Endothelial cell of umbilical vein (primary cell): ENCODE results near the gene RIC1. TPM values are rescaled to one million over a fixed set of nuclear protein-coding genes. Genes with fewer than 3 reads are reported as not detected.

Source experiments
- BruUV-seq: library from RNA; stranded (reverse); fragments of 400-500 nt; replicated peaks from 2 replicates; lab custom pipeline; 2021; lab: Mats Ljungman, UMichigan
- CTCF ChIA-PET: fragments of 300-600, 350-600 bp; sonication (Branson Sonifier 250); formaldehyde crosslinking; loops from one replicate; lab custom pipeline; 2021; ENCODE audit warnings: antibody characterized with exemption, inconsistent platforms; lab: Charles Lee
- POLR2A ChIA-PET: fragments of 300-600, 350-600 bp; sonication (Branson Sonifier 250); formaldehyde crosslinking; loops from one replicate; lab custom pipeline; 2021; ENCODE audit warnings: antibody characterized with exemption, inconsistent platforms; lab: Charles Lee
- DNase-seq: peaks from one replicate; pipeline ENCODE4 v3.0.0-alpha.2; 2011; ENCODE audit warnings: low read depth, low spot score
- FAIRE-seq: peaks from 2 replicates; lab custom pipeline; 2011; peaks lifted over from hg19 to GRCh38; lab: Jason Lieb, UNC
- H2AFZ ChIP-seq: 2 replicates; pipeline ENCODE4 v1.6.0; 2012; ENCODE audit warnings: low read depth, low read length, control low read depth, inconsistent platforms
- H3K27ac ChIP-seq: 2 replicates; pipeline ENCODE4 v1.5.1; 2011; ENCODE audit warnings: low read depth, mild to moderate bottlenecking, control low read depth, low read length, moderate library complexity; ENCODE audit not compliant: insufficient read depth
- H3K27me3 ChIP-seq, 2 experiments: 2 replicates each; pipeline versions ENCODE4 v1.6.0 to v1.6.1; 2011; ENCODE audit warnings: low read length in 2 of 2, mixed read lengths in 1 of 2; ENCODE audit not compliant: control insufficient read depth in 2 of 2, insufficient read depth in 2 of 2
- H3K36me3 ChIP-seq, 2 experiments: 2 replicates in 1 of 2; 3 replicates in 1 of 2; pipeline ENCODE4 v1.5.1; 2011; ENCODE audit warnings: low read length in 2 of 2, mild to moderate bottlenecking in 1 of 2, moderate library complexity in 1 of 2; ENCODE audit not compliant: control insufficient read depth in 2 of 2, insufficient read depth in 2 of 2; ENCODE audit errors: extremely low read depth in 1 of 2
- H3K4me1 ChIP-seq: 3 replicates; pipeline ENCODE4 v1.5.1; 2011; ENCODE audit warnings: mild to moderate bottlenecking, low read length; ENCODE audit not compliant: control insufficient read depth, insufficient read depth; ENCODE audit errors: extremely low read depth
- H3K4me2 ChIP-seq: 2 replicates; pipeline ENCODE4 v1.6.1; 2011; ENCODE audit warnings: low read length, control low read depth, mixed read lengths; ENCODE audit not compliant: insufficient read depth
- H3K4me3 ChIP-seq, 3 experiments: fragments of 200-600 bp in 1 of 3; sonication (generic), shearing (Covaris generic) in 1 of 3; replicated peaks in 1 of 3; 2 replicates each; pipeline ENCODE4 v1.5.1; 2011 to 2016; ENCODE audit warnings: control low read depth in 3 of 3, low read length in 3 of 3, mild to moderate bottlenecking in 2 of 3, inconsistent platforms in 1 of 3, low read depth in 1 of 3, moderate library complexity in 1 of 3; ENCODE audit not compliant: insufficient read depth in 1 of 3
- H3K79me2 ChIP-seq: 2 replicates; pipeline ENCODE4 v1.6.0; 2012; ENCODE audit warnings: low read length, inconsistent platforms; ENCODE audit not compliant: control insufficient read depth, insufficient read depth
- H3K9ac ChIP-seq: replicated peaks from 2 replicates; pipeline ENCODE3; 2011; ENCODE audit warnings: low read length, control low read depth; ENCODE audit not compliant: insufficient read depth; ENCODE audit errors: extremely low read depth
- H3K9me1 ChIP-seq: replicated peaks from 3 replicates; pipeline ENCODE4 v1.6.0; 2011; ENCODE audit warnings: mild to moderate bottlenecking, low read length; ENCODE audit not compliant: control insufficient read depth, insufficient read depth; ENCODE audit errors: extremely low read depth
- H3K9me3 ChIP-seq: replicated peaks from 2 replicates; pipeline ENCODE4 v1.5.1; 2012; ENCODE audit warnings: low read length, inconsistent platforms; ENCODE audit not compliant: control insufficient read depth, insufficient read depth
- H4K20me1 ChIP-seq: replicated peaks from 2 replicates; pipeline ENCODE3; 2011; ENCODE audit warnings: mild to moderate bottlenecking, low read length; ENCODE audit not compliant: control insufficient read depth, insufficient read depth; ENCODE audit errors: extremely low read depth
- EZH2 ChIP-seq: IDR thresholded peaks from 2 replicates; pipeline ENCODE4 v1.6.1; 2012; ENCODE audit warnings: borderline replicate concordance, low read depth, mild to moderate bottlenecking, moderate library complexity, low read length, inconsistent platforms; ENCODE audit not compliant: severe bottlenecking
- FOS ChIP-seq: IDR thresholded peaks from 2 replicates; pipeline ENCODE4 v1.6.1; 2011; ENCODE audit warnings: mild to moderate bottlenecking, low read length, moderate library complexity, borderline replicate concordance; ENCODE audit not compliant: insufficient read depth
- GATA2 ChIP-seq: IDR thresholded peaks from 2 replicates; pipeline ENCODE4 v1.7.0; 2011; ENCODE audit warnings: low read depth, mild to moderate bottlenecking, moderate library complexity, mixed read lengths, low read length; ENCODE audit not compliant: insufficient read length, insufficient read depth
- JUN ChIP-seq: IDR thresholded peaks from 2 replicates; pipeline ENCODE4 v1.6.1; 2011; ENCODE audit warnings: borderline replicate concordance, low read depth; ENCODE audit not compliant: insufficient read length, insufficient read depth
- MYC ChIP-seq: IDR thresholded peaks from one replicate; pipeline ENCODE4 v1.6.1; 2011; ENCODE audit warnings: mild to moderate bottlenecking, low read depth, low read length
- POLR2A ChIP-seq: IDR thresholded peaks from 2 replicates; pipeline ENCODE4 v1.6.1; 2012; ENCODE audit warnings: low read depth, mild to moderate bottlenecking, control low read depth, low read length
- POLR2AphosphoS5 ChIP-seq: IDR thresholded peaks from 2 replicates; pipeline ENCODE4 v1.6.1; 2012; ENCODE audit warnings: low read depth, mild to moderate bottlenecking, control low read depth, low read length, moderate library complexity; ENCODE audit not compliant: insufficient read depth
- dilution Hi-C: fragments of 300-500 bp; cut with MboI; formaldehyde crosslinking; loops from one replicate; pipeline ENCODE4 v1.15.0; 2019; ENCODE audit warnings: low sequenced_read_pairs; ENCODE audit not compliant: extremely low pct_ligation_motif_present
- intact Hi-C: fragments of 100-400 bp; cut with micrococcal nuclease; formaldehyde crosslinking; loops from one replicate; pipeline ENCODE4 v1.10.0; 2022
- polyA plus RNA-seq, 4 experiments: library from polyadenylated mRNA; depleted of rRNA in 3 of 4; stranded (reverse) in 3 of 4; unstranded in 1 of 4; fragments of >200 nt; gene quantifications; 2 replicates each; pipeline versions ENCODE4 v1.2.1 to v1.2.3, GENCODE V29; 2011 to 2012; ENCODE audit warnings: missing spikeins in 1 of 4
- total RNA-seq: library from RNA; stranded (reverse); gene quantifications from 2 replicates; pipeline ENCODE4 v1.2.3, GENCODE V29; 2021
- TF ChIP-seq, protein P1 (sequence below): IDR thresholded peaks from 2 replicates; pipeline ENCODE4 v1.6.1; 2011; ENCODE audit not compliant: insufficient read depth, insufficient read length
- TF ChIP-seq, protein P2 (sequence below), 2 donors: IDR thresholded peaks; 1 replicate in 1 of 2; 2 replicates in 1 of 2; pipeline ENCODE4 v1.5.1; 2011; ENCODE audit warnings: low read length in 2 of 2, mild to moderate bottlenecking in 2 of 2, moderate library complexity in 2 of 2, control low read depth in 1 of 2, inconsistent platforms in 1 of 2, low read depth in 1 of 2; ENCODE audit not compliant: insufficient read depth in 1 of 2; ENCODE audit errors: extremely low read depth in 1 of 2

The RIC1 gene
- total and polyA plus RNA-seq, 2 donors (not counting 3 experiments of a cell fraction or from before 2014, with no cell fraction given), result 14.0 to 23.5 TPM

DNA sequence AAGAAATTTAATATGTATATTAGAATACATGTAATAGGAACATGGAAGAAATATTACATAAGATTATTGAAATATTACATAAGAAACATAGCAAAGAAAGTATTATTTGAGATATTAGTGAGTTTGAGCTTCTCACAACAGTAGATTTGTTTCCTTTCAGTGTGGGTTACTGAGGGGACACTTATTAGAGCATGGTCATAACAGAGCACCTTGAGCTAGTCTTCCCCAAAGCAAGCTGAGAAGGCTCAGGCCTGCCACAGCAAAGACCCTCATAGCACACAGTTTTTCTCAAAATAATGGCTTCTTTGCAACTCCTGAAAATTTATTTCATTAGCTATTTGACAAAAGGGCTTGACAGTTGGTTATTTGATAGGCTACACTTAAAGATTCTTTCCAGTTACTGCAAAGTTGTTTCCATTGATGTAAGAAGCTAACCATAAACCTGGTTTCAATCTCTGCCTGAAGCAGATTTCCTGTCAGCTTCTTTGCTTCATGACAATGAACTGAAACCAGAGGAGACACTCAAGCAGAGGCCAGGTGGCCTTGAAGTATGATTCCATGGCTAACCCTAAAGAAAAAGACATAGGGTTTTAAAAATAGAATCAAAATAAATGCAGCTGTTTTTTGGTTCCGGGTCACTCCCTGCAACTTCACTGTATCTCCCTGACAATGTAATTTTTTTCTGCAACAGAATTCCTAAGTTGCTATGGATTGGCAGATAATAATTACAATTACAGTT is 135.4 kb downstream of the RIC1 start:
- Histone ChIP-seq H3K4me1 (no peaks in the 10 kb centered on the region), H3K4me2 (no peak overlapping the region), H3K4me3 (no peak overlapping the region), H2AFZ (no peak overlapping the region), H3K9me3 (no peaks in the 10 kb centered on the region), H3K9me1 (no peaks in the 10 kb centered on the region), H3K27ac (no peak overlapping the region), H4K20me1 (no peaks in the 10 kb centered on the region), H3K27me3 (no peaks in the 10 kb centered on the region), H3K9ac (no peak overlapping the region), H3K79me2 (no peaks in the 10 kb centered on the region), H3K36me3 (peaks cover 7 to 16% of the 10 kb centered on the region in 2 experiments)
- dilution Hi-C loops (no loop called here), intact Hi-C loops (no loop called here)
- no peak for DNase-seq
- no TSS peak for BruUV-seq
- ChIA-PET POLR2A (no interaction called here), CTCF (interaction anchor here (0.8 to 2.3 kb wide), 6 partner anchors 9 to 69 kb away, joined by 3 to 10 read pairs (median 4); no protein-coding TSS in a partner anchor)
- no peak for FAIRE-seq
- TF ChIP-seq EZH2, result no peak

DNA sequence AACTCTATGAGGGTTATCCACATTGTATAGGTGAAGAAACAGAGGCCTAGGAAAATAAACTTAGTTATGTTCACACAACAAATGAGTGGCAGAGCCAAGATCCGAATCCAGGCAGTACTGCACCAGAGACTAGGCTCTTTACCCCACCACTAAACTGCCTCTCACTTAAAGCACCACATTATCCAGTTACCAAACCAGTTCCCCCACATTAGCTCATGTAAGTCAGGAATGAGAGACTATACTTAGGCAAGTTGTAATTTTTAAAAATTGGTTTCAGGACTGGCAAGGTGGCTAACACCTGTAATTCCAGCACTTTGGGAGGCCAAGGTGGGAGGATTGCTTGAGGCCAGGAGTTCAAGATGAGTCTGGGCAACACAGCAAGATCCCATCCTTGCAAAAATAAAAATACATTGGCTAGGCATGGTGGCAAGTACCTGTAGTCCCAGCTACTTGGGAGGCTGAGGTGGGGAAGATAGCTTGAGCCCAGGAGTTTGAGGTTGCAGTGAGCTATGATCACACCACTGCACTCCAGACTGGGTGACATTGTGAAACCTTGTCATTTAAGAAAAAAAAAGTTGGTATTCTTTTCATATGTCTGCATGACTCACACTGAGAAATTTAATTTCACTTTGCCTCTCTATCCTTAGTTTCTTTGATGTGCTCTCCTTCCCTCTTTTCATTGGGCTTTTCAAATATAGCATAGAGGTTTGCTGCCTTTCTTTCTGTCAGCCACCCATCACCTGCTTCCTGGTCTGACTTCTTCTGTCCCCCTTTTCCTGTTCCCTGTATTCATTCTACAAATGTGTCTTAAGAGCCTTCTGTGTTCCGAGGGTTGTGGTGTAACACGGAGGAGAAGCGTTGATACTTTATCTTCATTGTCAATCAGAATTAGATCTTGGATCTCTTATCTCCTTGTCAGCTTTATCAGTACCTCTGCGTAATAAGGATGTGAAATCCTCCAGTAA is 139.3 kb downstream of the RIC1 start:
- Histone ChIP-seq H3K27ac (no peak overlapping the region), H3K9me1 (no peaks in the 10 kb centered on the region), H4K20me1 (no peaks in the 10 kb centered on the region), H3K4me1 (no peaks in the 10 kb centered on the region), H2AFZ (no peak overlapping the region), H3K36me3 (peaks cover 16 to 22% of the 10 kb centered on the region in 2 experiments), H3K79me2 (no peaks in the 10 kb centered on the region), H3K9me3 (no peaks in the 10 kb centered on the region), H3K9ac (no peak overlapping the region), H3K4me2 (no peak overlapping the region), H3K4me3 (no peak overlapping the region), H3K27me3 (no peaks in the 10 kb centered on the region)
- FAIRE-seq (no peak), DNase-seq (no peak)
- dilution Hi-C loops, result no loop called here
- BruUV-seq, result no TSS peak
- intact Hi-C loops, result no loop called here
- TF ChIP-seq, protein P1, sequence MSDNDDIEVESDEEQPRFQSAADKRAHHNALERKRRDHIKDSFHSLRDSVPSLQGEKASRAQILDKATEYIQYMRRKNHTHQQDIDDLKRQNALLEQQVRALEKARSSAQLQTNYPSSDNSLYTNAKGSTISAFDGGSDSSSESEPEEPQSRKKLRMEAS, result no peak
- TF ChIP-seq EZH2 (no peak), FOS (no peak), MYC (no peak), JUN (no peak), POLR2AphosphoS5 (no peak), POLR2A (no peak), GATA2 (no peak)
- TF ChIP-seq, protein P2, sequence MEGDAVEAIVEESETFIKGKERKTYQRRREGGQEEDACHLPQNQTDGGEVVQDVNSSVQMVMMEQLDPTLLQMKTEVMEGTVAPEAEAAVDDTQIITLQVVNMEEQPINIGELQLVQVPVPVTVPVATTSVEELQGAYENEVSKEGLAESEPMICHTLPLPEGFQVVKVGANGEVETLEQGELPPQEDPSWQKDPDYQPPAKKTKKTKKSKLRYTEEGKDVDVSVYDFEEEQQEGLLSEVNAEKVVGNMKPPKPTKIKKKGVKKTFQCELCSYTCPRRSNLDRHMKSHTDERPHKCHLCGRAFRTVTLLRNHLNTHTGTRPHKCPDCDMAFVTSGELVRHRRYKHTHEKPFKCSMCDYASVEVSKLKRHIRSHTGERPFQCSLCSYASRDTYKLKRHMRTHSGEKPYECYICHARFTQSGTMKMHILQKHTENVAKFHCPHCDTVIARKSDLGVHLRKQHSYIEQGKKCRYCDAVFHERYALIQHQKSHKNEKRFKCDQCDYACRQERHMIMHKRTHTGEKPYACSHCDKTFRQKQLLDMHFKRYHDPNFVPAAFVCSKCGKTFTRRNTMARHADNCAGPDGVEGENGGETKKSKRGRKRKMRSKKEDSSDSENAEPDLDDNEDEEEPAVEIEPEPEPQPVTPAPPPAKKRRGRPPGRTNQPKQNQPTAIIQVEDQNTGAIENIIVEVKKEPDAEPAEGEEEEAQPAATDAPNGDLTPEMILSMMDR (IDR thresholded peaks at IDR 0.05; ENCODE audit: extremely low read depth in 1 of 2, insufficient read depth in 1 of 2, low read depth in 1 of 2, low read length in 2 of 2), result no peak
- CTCF ChIA-PET, result no interaction called here
- POLR2A ChIA-PET, result no interaction called here
